ENCODE measurements around the gene GPC6. TPM values are rescaled to one million over a fixed set of nuclear protein-coding genes. Genes with fewer than 3 reads are reported as not detected.

The GPC6 gene
- total RNA-seq, 1 experiment from 2014 or later: 0.22 TPM

- Histone ChIP-seq H3K9ac (ENCODE audit: low read length) (no peak overlapping the region), H2AFZ (ENCODE audit: low read depth, low read length, poor library complexity, severe bottlenecking) (no peak overlapping the region), H3K9me3 (ENCODE audit: control insufficient read depth in 1 of 2, insufficient read depth in 1 of 2, low read depth in 1 of 2, low read length in 2 of 2) (peaks cover 7 to 13% of the 10 kb centered on the region in 2 experiments; a peak in 2 of 4 replicates), H3K4me2 (ENCODE audit: low read length) (no peak overlapping the region), H3K79me2 (ENCODE audit: insufficient read depth, low read length) (no peaks in the 10 kb centered on the region), H3K27ac (ENCODE audit: low read depth, low read length) (no peak overlapping the region), H3K36me3 (ENCODE audit: control insufficient read depth in 1 of 2, insufficient read depth in 2 of 2, low read length in 2 of 2) (no peaks in the 10 kb centered on the region), H3K9me2 (ENCODE audit: insufficient read depth) (no peaks in the 10 kb centered on the region), H4K20me1 (ENCODE audit: insufficient read depth) (no peaks in the 10 kb centered on the region), H3K4me3 (replicated peaks in 1 of 2; ENCODE audit: low read depth in 1 of 2, low read length in 2 of 2) (no peak overlapping the region), H3K4me1 (ENCODE audit: control insufficient read depth in 1 of 2, insufficient read depth in 2 of 2, low read length in 2 of 2) (no peaks in the 10 kb centered on the region), H3K27me3 (ENCODE audit: insufficient read depth, low read length) (no peaks in the 10 kb centered on the region)
- ChIA-PET POLR2A (no interaction called here), RAD21 (ENCODE audit: low non-redundant PET in 1 of 2, low total read pairs in 2 of 2, uncharacterized antibody in 2 of 2, unreplicated experiment in 2 of 2) (no interaction called here), CTCF (no interaction called here)
- no peak for DNase-seq (ENCODE audit: low read depth, low spot score)
- no peak for ATAC-seq
- TF ChIP-seq ATF3 (IDR thresholded peaks at IDR 0.05) (no peak), ZFX (IDR thresholded peaks at IDR 0.05) (no peak), EZH2phosphoT487 (IDR thresholded peaks at IDR 0.05; ENCODE audit: borderline replicate concordance) (no peak), POLR2AphosphoS5 (IDR thresholded peaks at IDR 0.05; ENCODE audit: low read depth, low read length) (no peak), SIN3A (IDR thresholded peaks at IDR 0.05; ENCODE audit: low read depth) (no peak), ELF1 (IDR thresholded peaks at IDR 0.05; ENCODE audit: borderline replicate concordance, low read depth) (no peak), SRF (IDR thresholded peaks at IDR 0.05; ENCODE audit: low read depth) (no peak), EZH2 (IDR thresholded peaks at IDR 0.05) (no peak), REST (IDR thresholded peaks at IDR 0.05; ENCODE audit: low read depth) (no peak)
- intact Hi-C loops (cut with micrococcal nuclease): no loop called here
- BruUV-seq (replicated peaks): no TSS peak
Observed at GRCh38 chr13:93262729-93263345, 36.2 kb downstream of the GPC6 start.
